GM10248 (cell line): ENCODE results near the gene SSBP2.

Experiments
- CTCF ChIA-PET: fragments of 300-600 bp; sonication (Branson Sonifier 250); formaldehyde crosslinking; extraction: SDS; loops from one replicate; lab custom pipeline; 2021; ENCODE audit warnings: antibody characterized with exemption; lab: Yijun Ruan, JAX
- POLR2A ChIA-PET: fragments of 350-650 bp; sonication (Branson Sonifier 250); formaldehyde crosslinking; extraction: SDS; loops from one replicate; lab custom pipeline; 2020; ENCODE audit warnings: antibody characterized with exemption; lab: Yijun Ruan, JAX
- DNase-seq: peaks from one replicate; pipeline ENCODE4 v3.0.0; 2012; ENCODE audit errors: extremely low spot score
- TF ChIP-seq, protein P1 (sequence below): IDR thresholded peaks from 2 replicates; pipeline ENCODE4 v1.5.1; 2012; ENCODE audit warnings: mild to moderate bottlenecking, low read depth; ENCODE audit errors: extremely low read depth, missing control alignments, control extremely low read depth

Gene SSBP2

DNA sequence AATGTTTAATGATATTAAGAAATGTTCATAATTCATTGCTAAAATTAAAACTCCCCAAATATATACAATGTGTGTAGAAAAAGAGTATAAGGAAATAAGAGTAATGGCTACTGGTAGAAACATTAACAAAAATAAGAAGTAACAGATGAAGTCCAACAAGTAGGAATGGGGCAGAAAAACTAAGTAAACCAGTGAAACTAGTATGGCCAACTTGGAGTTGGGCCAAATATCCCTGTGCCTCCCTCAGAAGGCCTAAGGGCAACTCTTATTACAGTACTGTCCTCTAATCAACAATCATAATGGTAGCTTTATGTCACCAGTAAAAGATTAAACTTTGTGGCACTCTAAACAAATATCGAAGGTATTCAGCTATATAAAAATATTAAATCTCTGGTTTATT is 93.5 kb downstream of the SSBP2 start:
- POLR2A ChIA-PET, result no interaction called here
- DNase-seq, result no peak
- CTCF ChIA-PET, result interaction anchor here (0.9 to 1.3 kb wide), 3 partner anchors 12 to 21 kb away, joined by 3 read pairs; no protein-coding TSS in a partner anchor
- TF ChIP-seq, protein P1, sequence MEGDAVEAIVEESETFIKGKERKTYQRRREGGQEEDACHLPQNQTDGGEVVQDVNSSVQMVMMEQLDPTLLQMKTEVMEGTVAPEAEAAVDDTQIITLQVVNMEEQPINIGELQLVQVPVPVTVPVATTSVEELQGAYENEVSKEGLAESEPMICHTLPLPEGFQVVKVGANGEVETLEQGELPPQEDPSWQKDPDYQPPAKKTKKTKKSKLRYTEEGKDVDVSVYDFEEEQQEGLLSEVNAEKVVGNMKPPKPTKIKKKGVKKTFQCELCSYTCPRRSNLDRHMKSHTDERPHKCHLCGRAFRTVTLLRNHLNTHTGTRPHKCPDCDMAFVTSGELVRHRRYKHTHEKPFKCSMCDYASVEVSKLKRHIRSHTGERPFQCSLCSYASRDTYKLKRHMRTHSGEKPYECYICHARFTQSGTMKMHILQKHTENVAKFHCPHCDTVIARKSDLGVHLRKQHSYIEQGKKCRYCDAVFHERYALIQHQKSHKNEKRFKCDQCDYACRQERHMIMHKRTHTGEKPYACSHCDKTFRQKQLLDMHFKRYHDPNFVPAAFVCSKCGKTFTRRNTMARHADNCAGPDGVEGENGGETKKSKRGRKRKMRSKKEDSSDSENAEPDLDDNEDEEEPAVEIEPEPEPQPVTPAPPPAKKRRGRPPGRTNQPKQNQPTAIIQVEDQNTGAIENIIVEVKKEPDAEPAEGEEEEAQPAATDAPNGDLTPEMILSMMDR, result no peak

DNA sequence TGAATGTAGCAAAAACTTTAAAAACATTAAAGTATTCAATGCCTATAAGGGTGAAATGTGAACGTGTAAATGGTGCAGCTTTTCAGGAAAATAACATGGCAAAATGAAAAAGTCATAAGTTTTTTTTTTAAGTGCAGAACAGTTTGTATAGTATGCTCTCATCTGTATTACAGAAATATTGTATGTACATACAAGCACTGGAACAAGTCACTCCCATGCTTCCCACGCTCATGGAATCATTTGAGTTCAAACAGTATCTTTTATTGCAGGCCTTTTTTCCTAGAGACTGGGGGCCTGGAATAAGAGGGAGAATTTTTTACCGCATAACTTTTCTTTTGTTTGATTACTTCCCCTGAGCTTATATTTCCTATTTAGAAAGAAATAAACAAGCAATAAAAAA is 94.1 kb downstream of the SSBP2 start:
- POLR2A ChIA-PET, result no interaction called here
- CTCF ChIA-PET, result interaction anchor here (1.2 to 1.3 kb wide), 2 partner anchors 17 to 20 kb away, joined by 3 read pairs; no protein-coding TSS in a partner anchor
- TF ChIP-seq, protein P1, result no peak
- no peak for DNase-seq

DNA sequence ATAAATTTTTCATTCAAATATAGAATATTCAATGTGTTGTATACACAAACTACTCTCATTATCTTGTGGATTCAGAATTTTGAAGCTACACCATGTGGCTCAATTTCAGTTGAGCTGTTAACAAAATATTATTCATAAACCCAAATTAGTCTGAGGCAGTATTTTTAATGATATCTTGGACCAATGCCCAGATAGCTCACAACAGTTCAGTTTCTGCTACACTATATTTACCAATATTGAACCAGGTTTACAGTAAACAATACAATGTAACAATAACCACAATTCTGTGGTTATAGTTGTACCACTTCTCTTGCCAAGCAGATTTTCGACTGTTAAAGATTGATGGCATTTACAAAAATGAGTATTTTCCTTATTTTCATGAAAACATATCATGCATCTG is 99.9 kb downstream of the SSBP2 start:
- DNase-seq, result no peak
- TF ChIP-seq, protein P1, result no peak
- CTCF ChIA-PET, result interaction anchor here (1.0 to 1.4 kb wide), 3 partner anchors 13 to 23 kb away, joined by 3 to 4 read pairs (median 3); no protein-coding TSS in a partner anchor
- POLR2A ChIA-PET, result no interaction called here

DNA sequence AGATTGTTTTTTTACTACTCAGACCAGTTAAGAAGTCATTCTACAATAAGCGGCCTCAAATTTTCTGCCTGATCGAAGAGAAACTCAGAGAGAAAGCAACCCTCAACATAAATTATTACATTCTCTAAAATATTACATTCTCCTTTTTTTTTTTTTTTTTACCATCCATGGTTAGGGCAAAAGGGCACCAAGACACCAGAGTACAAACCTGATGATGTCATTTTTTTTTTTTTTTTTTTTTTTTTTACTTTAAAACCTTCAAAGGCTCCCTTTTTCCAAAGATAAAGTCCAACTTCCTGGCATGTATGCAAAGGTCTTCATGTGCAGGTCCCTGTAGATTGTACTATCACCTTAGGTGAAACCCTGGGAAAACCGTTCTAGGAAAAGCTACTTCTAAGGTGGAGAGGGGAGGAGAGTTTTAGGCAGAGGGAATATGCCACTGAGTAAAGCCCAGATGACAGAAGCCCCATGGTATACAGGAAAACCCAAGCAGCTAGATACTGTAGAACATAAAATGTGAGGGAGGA is 104.4 kb downstream of the SSBP2 start:
- TF ChIP-seq, protein P1, result no peak
- CTCF ChIA-PET, result interaction anchor here (1.3 to 2.1 kb wide), 2 partner anchors 10 to 13 kb away, joined by 3 to 7 read pairs; no protein-coding TSS in a partner anchor
- POLR2A ChIA-PET, result no interaction called here
- DNase-seq, result no peak

DNA sequence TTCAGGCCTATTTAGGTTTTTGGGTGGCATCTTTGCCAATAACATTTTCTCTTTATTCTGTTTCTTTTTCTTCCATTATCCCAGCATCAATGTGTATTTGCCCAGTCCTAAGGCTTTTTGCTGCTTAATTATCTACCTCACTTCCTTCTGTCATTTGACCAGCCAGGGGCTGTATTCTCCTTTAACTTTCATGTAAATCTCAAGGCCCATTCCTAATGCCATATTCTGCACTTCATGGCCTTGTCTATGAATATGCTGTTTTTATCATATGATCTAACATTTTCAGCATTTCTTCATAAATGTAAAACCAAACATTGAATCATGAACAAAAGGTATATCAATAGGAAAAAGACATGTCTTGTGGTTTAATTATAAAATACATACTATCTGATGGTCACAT is 108.7 kb downstream of the SSBP2 start:
- TF ChIP-seq, protein P1, result no peak
- CTCF ChIA-PET, result interaction anchor here (1.0 kb wide), 1 partner anchor 13 kb away, joined by 3 read pairs; no protein-coding TSS in a partner anchor
- DNase-seq, result no peak
- POLR2A ChIA-PET, result no interaction called here

DNA sequence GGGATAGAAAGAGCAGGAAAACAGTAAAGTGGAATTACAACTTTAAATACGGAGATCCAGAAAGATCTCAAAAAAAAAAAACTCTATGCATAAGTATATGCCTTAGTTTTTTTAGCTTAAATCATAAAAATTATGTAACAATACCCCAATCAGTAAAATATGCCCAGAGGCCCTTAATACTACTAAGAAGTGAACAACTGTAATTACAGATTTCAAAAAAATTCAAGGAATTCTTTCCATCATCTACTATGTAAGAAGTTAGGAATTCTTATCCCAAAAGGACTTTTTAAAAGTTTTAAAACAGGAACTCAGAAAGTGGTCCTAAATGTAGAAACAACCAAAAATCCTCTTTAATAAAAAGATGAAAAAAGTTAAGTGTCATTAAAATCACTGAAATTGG is 111.3 kb downstream of the SSBP2 start:
- TF ChIP-seq, protein P1, result no peak
- POLR2A ChIA-PET, result no interaction called here
- CTCF ChIA-PET, result interaction anchor here (1.3 kb wide), 1 partner anchor 48 kb away, joined by 3 read pairs; no protein-coding TSS in a partner anchor
- no peak for DNase-seq

DNA sequence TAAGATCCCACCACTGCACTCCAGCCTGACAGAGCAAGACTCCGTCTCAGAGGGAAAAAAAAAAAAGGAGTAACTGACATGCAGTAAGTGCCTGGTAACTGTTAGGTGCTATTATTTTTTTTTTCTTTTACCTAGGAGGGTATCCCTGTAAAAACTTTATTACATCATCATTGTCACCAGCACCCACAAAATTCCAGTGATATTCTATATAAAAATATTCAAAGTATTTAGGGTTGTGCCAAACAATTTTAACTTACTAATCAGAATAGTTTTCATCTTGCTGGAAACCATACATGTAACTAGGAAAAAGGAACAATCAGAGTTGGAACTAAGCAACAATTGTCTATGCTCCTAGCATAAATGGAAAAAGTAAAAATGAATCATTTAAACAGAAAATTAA is 112.4 kb downstream of the SSBP2 start:
- DNase-seq, result no peak
- TF ChIP-seq, protein P1, result no peak
- ChIA-PET POLR2A (no interaction called here), CTCF (interaction anchor here (1.3 kb wide), 1 partner anchor 47 kb away, joined by 3 read pairs; no protein-coding TSS in a partner anchor)
